H1 (cell line): ENCODE results near the gene TCN2. TPM values are rescaled to one million over a fixed set of nuclear protein-coding genes. Genes with fewer than 3 reads are reported as not detected.
A peak's percentile ranks its signal among the peaks of the same experiment; 100 is the strongest.

Source experiments
- ASH2L ChIP-seq: fragments of 200-600, 300-600 bp; sonication (generic); IDR thresholded peaks from one replicate; pipeline ENCODE4 v1.7.1; 2017; ENCODE audit warnings: low read length
- CEBPB ChIP-seq: IDR thresholded peaks from 2 replicates; pipeline ENCODE4 v1.6.1; 2012; ENCODE audit warnings: low read depth, low read length
- CHD1 ChIP-seq: IDR thresholded peaks from 2 replicates; pipeline ENCODE4 v1.6.1; 2012; ENCODE audit warnings: low read depth, low read length, improper control_type of control experiment
- CREB1 ChIP-seq: IDR thresholded peaks from 2 replicates; pipeline ENCODE4 v1.6.1; 2012; ENCODE audit warnings: inconsistent platforms
- EZH2 ChIP-seq: fragments of 200-600 bp; sonication (generic); IDR thresholded peaks from 2 replicates; pipeline ENCODE4 v1.7.1; 2012; ENCODE audit warnings: low read depth, mild to moderate bottlenecking, moderate library complexity, low read length, inconsistent platforms; ENCODE audit not compliant: severe bottlenecking
- GTF2F1 ChIP-seq: IDR thresholded peaks from 2 replicates; pipeline ENCODE4 v1.6.1; 2012; ENCODE audit warnings: low read depth, low read length, improper control_type of control experiment, borderline replicate concordance
- HDAC2 ChIP-seq, 2 experiments: fragments of 300-600 bp in 1 of 2; sonication (generic) in 1 of 2; IDR thresholded peaks; 2 replicates each; pipeline ENCODE4 v1.6.1; 2011 to 2012; ENCODE audit warnings: low read depth in 2 of 2, low read length in 2 of 2, mild to moderate bottlenecking in 2 of 2, moderate library complexity in 2 of 2, borderline replicate concordance in 1 of 2, inconsistent platforms in 1 of 2
- HDAC6 ChIP-seq: IDR thresholded peaks from one replicate; pipeline ENCODE4 v1.7.1; 2012; ENCODE audit warnings: low read depth, mild to moderate bottlenecking, inconsistent platforms, low read length, moderate library complexity
- JUN ChIP-seq: IDR thresholded peaks from 2 replicates; pipeline ENCODE4 v1.6.1; 2011; ENCODE audit warnings: low read depth, mild to moderate bottlenecking, improper control_type of control experiment, low read length
- KDM4A ChIP-seq: IDR thresholded peaks from one replicate; pipeline ENCODE4 v1.7.1; 2012; ENCODE audit warnings: low read depth, mild to moderate bottlenecking, moderate library complexity, low read length, inconsistent platforms; ENCODE audit not compliant: severe bottlenecking
- PHF8 ChIP-seq: fragments of 200-600 bp; sonication (generic); conservative IDR thresholded peaks from 2 replicates; pipeline ENCODE4 v1.7.1; 2012; ENCODE audit warnings: low read depth, mild to moderate bottlenecking, inconsistent platforms, low read length, moderate library complexity
- SIX5 ChIP-seq: IDR thresholded peaks from 2 replicates; pipeline ENCODE4 v1.6.1; 2011; ENCODE audit warnings: mild to moderate bottlenecking, low read depth, low read length
- TAF7 ChIP-seq: optimal IDR thresholded peaks from 2 replicates; pipeline ENCODE3; 2011; ENCODE audit warnings: low read depth, mild to moderate bottlenecking, inconsistent platforms, low read length, moderate library complexity, borderline replicate concordance
- TBP ChIP-seq: IDR thresholded peaks from 2 replicates; pipeline ENCODE4 v1.6.1; 2011; ENCODE audit warnings: low read depth, low read length, improper control_type of control experiment
- TCF12 ChIP-seq: IDR thresholded peaks from 2 replicates; pipeline ENCODE4 v1.6.1; 2011; ENCODE audit warnings: low read depth, mild to moderate bottlenecking, low read length
- TEAD4 ChIP-seq: IDR thresholded peaks from 2 replicates; pipeline ENCODE4 v1.6.1; 2012; ENCODE audit warnings: low read depth, low read length, inconsistent platforms, mixed read lengths
- polyA plus RNA-seq, 7 experiments: library from polyadenylated mRNA; depleted of rRNA in 3 of 7; stranded (reverse) in 5 of 7; unstranded in 2 of 7; fragments of >200 nt in 5 of 7; fragments of 200-250 nt in 2 of 7; gene quantifications; 1 replicate in 5 of 7; 2 replicates in 1 of 7; 4 replicates in 1 of 7; pipeline versions ENCODE4 v1.2.1 to v1.2.3, GENCODE V29; 2011 to 2013; ENCODE audit warnings: missing spikeins in 2 of 7, mixed read lengths in 2 of 7
- total RNA-seq: library from RNA; stranded (reverse); fragmentation: NEBNext Ultra II Directional; extraction: Animal tissue kit (Norgen Biotek cat#: 25700); gene quantifications from 2 replicates; pipeline ENCODE4 v1.2.1, GENCODE V29; 2021
- TF ChIP-seq, protein P1 (sequence below): IDR thresholded peaks from 2 replicates; pipeline ENCODE4 v1.6.1; 2012; ENCODE audit warnings: low read length, inconsistent platforms
- TF ChIP-seq, protein P2 (sequence below), 3 experiments: IDR thresholded peaks; 1 replicate in 2 of 3; 2 replicates in 1 of 3; pipeline versions ENCODE4 v1.5.1 to v1.6.1; 2011; ENCODE audit warnings: low read length in 3 of 3, mild to moderate bottlenecking in 3 of 3, inconsistent platforms in 2 of 3, low read depth in 1 of 3, moderate library complexity in 1 of 3; ENCODE audit not compliant: insufficient read depth in 1 of 3; ENCODE audit errors: control extremely low read depth in 1 of 3
- TF ChIP-seq, protein P3 (sequence below): IDR thresholded peaks from 2 replicates; pipeline ENCODE4 v1.6.1; 2011; ENCODE audit warnings: low read depth, mild to moderate bottlenecking, low read length; ENCODE audit not compliant: insufficient read depth

Gene TCN2
- total and polyA plus RNA-seq, 2 of the 8 experiments (the other 6 are each of a cell fraction or from before 2014, with no cell fraction given), result 30.0 to 87.8 TPM

DNA sequence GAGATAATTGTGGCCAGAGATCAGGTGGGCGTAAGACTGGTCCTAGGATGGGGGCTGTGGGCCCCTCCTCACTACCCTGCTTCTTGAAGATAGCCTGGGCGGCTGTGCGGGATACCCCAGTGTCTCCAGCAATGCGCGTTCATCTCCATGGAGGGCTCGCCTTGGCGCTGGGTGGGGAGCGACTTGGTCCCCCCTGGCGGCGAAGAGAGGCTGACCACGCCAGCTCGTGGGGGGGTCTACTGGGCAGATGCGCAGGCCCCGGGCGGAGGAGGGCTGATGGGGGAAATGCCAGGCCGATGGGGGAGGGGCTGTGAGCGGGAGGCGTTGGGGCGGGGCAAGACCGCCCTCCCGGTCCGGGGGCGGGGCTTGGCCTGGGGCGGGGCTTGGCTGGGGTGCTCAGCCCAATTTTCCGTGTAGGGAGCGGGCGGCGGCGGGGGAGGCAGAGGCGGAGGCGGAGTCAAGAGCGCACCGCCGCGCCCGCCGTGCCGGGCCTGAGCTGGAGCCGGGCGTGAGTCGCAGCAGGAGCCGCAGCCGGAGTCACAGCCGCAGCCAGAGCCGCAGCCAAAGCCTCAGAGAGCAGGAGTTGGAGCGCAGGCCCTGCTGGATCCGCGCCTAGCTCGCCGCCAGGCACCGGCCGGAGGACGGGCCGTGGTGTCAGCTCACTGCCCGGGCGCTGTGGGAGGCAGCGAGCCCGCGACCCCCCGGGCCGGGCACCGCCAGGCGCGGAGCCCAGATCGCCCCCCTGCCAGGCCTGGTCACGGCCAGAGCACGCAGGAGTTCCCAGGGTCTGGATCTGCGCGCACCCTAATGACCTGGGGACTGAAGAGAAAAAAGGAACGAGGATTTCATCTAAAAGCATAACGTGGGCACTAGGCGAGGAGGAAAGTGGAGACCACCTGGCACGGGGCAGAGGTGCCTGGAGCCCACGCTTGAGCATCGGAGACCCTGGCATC, 28.6 kb downstream of the TCN2 start, which contains the start of gene SLC35E4 (continued):
- TF ChIP-seq HDAC2 (IDR thresholded peaks at IDR 0.05; ENCODE audit: borderline replicate concordance in 1 of 2, low read depth in 2 of 2, low read length in 2 of 2) (no peak), HDAC6 (no peak), CREB1 (no peak; the same call in 1 of the 2 replicates), CHD1 (no peak), SIX5 (no peak), TAF7 (no peak), TCF12 (no peak), TEAD4 (peak; percentile 62; the same call in 1 of the 2 replicates), ASH2L (no peak), PHF8 (peak; percentile 54), JUN (no peak), KDM4A (peak; percentile 88), TBP (no peak), GTF2F1 (no peak), CEBPB (no peak), EZH2 (no peak)
- TF ChIP-seq, protein P1, sequence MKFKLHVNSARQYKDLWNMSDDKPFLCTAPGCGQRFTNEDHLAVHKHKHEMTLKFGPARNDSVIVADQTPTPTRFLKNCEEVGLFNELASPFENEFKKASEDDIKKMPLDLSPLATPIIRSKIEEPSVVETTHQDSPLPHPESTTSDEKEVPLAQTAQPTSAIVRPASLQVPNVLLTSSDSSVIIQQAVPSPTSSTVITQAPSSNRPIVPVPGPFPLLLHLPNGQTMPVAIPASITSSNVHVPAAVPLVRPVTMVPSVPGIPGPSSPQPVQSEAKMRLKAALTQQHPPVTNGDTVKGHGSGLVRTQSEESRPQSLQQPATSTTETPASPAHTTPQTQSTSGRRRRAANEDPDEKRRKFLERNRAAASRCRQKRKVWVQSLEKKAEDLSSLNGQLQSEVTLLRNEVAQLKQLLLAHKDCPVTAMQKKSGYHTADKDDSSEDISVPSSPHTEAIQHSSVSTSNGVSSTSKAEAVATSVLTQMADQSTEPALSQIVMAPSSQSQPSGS, result no peak
- TF ChIP-seq, protein P2, sequence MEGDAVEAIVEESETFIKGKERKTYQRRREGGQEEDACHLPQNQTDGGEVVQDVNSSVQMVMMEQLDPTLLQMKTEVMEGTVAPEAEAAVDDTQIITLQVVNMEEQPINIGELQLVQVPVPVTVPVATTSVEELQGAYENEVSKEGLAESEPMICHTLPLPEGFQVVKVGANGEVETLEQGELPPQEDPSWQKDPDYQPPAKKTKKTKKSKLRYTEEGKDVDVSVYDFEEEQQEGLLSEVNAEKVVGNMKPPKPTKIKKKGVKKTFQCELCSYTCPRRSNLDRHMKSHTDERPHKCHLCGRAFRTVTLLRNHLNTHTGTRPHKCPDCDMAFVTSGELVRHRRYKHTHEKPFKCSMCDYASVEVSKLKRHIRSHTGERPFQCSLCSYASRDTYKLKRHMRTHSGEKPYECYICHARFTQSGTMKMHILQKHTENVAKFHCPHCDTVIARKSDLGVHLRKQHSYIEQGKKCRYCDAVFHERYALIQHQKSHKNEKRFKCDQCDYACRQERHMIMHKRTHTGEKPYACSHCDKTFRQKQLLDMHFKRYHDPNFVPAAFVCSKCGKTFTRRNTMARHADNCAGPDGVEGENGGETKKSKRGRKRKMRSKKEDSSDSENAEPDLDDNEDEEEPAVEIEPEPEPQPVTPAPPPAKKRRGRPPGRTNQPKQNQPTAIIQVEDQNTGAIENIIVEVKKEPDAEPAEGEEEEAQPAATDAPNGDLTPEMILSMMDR (IDR thresholded peaks at IDR 0.05; ENCODE audit: control extremely low read depth in 1 of 3, insufficient read depth in 1 of 3, low read depth in 1 of 3, low read length in 3 of 3), result peak in 1 of 3 experiments; percentile 12; a peak in 2 of 4 replicates
- TF ChIP-seq, protein P3, sequence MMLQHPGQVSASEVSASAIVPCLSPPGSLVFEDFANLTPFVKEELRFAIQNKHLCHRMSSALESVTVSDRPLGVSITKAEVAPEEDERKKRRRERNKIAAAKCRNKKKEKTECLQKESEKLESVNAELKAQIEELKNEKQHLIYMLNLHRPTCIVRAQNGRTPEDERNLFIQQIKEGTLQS, result no peak
